Femur (tissue), 1 donor: ENCODE data around the gene MED28.
"Not testable (repeated sequence)": the region's sequence is repeated elsewhere in the genome, so short reads cannot be mapped to it uniquely, and the experiment has no call there.

Experiments
- DNase-seq: peaks from one replicate; pipeline ENCODE4 v3.0.0-alpha.2; 2017

MED28 gene, protein sequence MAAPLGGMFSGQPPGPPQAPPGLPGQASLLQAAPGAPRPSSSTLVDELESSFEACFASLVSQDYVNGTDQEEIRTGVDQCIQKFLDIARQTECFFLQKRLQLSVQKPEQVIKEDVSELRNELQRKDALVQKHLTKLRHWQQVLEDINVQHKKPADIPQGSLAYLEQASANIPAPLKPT

DNA sequence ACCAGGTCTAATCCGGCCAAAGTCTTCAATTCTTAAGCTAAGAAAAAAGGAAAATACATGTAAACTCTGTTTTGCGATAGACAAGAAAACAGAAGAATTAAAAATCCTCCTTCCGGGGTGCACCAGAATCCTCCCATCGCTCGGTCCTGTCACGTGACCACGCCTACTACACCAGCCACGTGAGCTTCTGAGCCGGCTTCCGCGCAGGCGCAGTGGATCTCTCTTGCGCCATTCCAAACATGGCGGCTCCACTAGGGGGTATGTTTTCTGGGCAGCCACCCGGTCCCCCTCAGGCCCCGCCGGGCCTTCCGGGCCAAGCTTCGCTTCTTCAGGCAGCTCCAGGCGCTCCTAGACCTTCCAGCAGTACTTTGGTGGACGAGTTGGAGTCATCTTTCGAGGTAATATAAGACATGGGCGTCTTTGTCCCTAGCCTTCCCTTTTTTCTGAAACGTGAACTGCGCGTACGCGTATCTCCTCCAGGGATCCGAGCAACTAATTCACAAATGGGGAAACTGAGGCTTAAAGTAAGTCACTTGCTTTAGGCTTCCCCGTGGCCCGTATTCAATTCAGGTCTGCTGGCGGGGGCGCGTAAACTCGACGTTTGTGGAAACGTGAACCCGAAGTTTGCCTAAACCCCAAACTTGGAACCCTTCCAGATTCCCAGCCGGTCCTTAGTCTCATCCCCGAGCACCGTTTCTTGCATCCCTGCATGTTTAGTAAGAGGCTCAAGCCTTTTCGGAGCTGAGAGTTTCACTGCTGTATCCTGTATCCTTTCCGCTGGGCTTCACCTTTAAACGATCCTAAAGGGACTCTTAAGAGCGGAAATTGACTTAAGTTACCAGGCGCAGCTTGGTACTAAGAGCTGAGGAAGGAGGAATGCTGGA lies at the start of gene MED28:
Gene MED28, plus strand, starts transcription at position 226 of the 884 bp plus-strand sequence. Its CDS starts 14 bp downstream, at position 240.
- peak; percentile 97 for DNase-seq

DNA sequence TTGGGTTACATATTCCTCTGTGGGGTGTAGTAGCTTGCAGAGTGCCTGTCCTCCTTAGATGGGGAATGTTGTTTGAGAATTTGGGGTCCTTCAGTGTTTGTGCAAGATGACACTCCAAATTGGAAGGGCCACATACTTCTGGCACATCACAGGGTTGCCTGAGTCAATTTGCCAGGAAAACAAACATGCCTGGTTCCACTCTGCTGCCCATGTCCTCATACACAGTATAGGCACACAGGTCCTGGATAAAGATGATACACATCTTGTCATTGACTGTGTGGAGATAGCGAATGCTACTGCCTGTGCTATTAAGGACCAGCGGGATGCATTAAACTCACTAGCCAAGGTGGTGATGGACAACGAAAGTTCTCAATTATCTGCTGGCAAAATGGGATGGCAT lies 48.6 kb upstream of the MED28 start:
- DNase-seq = no peak

DNA sequence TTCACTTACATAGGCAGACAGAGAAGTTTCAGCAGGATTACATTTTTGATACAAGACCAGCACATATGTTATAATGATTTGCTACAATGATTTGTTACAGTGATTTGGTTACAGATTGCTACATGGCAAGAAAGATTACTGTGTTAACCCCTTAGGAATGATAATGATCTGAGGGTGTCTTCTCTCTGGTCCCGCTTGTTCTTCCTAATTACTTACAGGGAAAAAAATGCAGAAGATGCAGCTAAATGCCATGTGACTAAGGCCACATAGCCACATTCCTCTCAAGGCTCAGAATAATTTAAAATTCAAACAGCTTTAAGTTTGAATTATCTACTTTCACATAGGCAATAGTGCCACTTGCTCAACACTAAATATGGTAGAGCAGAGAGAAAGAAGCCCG lies 47.2 kb upstream of the MED28 start:
- DNase-seq = no peak

DNA sequence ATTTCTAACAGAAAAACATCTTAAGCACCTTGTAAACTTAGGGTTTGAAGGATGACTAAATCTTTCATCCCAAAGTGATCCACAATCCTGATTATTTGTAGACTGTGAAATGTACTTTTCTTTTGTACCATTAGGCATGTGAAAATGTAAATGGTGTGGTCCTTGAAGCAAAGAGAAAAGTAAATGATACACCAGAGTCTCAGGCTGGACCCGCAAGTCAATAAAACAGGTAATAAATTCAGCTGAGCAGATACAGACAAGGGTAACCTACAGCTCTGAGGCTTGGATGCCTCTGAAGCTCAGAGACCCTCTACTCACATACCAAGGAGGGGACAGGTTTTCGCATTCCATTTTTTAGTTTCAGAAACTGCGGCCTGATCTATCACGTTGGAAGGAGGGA lies 40.2 kb upstream of the MED28 start:
- no peak for DNase-seq

DNA sequence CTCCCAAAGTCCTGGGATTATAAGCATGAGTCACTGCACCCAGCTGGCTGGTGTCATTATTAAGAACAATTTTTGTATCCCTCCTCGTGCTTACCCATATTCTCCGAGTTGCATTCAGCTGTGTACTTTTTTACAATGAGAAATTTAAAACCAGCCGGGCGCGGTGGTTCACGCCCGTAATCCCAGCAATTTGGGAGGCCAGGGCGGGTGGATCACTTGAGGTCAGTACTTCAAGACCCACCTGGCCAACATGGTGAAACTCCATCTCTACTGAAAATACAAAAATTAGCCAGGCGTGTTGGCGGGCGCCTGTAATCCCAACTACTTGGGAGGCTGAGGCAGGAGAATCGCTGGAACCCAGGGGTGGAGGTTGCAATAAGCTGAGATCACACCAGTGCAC lies 39.3 kb upstream of the MED28 start:
- DNase-seq = not testable (repeated sequence)

DNA sequence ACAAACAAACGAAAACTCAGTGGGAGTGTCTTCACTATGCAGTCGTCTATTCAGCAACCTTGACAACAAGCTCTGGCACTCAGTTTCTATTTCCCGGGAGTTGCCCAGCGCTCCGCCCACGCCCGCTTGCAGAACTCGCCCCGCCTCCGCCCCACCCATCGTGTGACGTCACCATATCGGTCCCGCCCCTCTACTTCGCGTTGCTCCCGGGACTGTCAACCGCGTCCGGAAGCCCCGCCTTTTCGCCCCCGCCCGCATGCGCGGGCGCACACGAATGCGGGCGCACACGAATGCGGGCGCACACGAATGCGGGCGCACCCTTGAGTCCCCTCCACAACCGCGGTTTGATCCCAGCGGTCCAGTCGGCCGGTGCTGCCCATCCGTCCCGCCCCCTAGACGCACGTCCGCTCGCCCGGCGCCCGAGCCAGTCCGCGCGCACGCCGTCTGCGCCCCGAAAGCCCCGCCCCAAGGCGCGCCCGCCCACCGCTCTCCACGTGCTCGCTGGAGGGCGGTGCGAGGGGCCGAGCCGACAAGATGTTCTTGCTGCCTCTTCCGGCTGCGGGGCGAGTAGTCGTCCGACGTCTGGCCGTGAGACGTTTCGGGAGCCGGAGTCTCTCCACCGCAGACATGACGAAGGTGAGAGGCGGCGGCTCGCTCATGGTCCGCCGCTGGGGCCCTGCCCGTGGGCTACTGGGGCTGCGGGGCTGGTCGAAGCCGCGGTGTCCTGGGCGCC lies 37.3 kb upstream of the MED28 start, which contains the start of gene LAP3:
Gene LAP3, plus strand, starts transcription at position 267 of the 733 bp plus-strand sequence. Its CDS starts 268 bp downstream, at position 535.
- DNase-seq = peak; percentile 99

DNA sequence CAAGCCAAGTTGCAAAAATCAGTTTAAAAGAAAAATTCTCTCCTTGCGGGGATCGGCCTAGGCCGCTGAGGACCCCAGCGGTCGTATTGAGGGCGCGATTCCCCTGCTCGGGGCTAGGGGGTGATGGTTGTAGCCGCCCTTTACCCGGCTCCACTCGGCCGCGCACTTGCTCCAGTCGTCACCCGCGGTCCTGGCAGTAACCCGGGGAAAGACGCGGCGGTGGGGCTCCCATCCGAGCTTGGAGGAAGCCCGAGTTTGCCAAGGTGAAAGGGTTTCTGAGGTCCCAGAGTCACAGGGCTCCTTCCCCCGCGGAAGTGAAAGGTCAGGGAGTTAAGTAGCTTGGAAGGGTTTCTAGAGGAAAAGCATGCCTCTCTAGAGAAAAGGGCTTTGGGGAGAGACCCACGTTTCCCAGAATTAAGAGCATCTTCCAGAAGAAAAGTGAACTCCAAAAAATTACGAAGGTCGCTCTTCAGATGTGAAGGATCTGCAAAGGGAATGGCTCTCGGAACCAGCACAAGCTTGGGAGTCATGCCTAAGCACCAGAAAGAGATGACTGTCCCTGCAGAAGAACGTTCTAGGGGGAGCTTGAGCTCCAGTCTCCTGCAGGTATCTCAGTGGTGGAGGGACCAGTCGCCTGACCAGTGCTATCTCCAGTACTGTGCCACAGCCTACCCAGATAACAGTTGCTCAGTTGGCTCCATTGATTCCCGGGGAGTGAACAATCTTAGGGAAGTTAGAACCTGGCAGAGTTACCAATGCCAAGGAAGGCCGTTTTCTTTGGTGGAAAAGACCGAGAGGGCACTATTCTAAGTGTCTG lies 36.6 kb upstream of the MED28 start:
- DNase-seq = peak; percentile 61

DNA sequence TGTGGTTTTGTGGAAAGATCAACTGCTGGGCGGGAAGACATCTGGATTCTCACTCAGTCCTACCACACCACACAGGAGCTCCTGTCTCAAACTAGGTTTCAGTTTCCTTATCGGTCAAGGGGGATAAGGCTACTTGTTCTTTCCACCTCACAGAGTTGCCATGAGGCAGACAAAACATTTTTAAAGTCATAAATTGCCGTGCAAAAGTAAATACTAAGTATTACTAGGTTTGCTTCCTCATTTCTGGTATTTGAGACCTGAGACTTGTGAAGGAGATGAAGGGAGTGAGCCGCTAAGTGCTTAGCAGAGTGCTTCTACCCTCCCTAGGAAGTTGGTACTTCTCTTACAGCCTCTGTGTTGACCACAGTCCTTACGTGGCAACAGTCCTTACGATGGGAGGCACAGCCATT lies 36.0 kb upstream of the MED28 start:
- no peak for DNase-seq

DNA sequence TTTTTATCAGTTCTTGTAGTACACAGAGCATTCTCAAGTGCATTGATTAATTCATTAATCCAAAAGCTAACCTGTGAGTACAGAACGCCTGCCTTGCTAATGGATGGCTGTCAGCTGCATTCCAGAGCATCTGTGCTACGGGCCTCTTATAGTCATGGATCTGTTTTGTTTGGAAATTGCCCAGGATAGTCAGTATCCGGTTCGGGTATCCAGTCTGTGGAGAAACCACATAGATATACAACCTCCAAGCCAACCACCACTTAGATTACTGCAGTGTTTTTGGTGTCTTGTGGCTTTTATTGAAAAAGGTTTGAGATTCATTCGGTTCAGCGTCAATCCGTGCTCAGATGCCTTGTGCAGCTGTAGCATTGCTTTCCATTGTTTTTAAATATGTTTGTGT lies 33.5 kb upstream of the MED28 start:
- DNase-seq = no peak

DNA sequence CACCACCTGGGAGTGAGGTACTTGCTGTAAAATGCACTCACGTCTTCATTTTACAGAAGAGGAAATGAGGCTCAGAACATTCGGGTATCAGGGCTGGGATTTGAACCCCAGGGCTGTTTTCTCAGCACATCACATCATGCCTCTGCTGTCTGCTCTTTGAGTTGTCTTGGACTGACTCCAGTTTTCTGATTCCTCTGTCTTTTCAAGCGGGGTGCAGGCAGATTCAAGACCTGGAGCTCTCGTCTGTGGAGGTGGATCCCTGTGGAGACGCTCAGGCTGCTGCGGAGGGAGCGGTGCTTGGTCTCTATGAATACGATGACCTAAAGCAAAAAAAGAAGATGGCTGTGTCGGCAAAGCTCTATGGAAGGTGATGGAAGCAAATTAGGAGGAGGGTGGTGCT lies 31.2 kb upstream of the MED28 start:
- no peak for DNase-seq

DNA sequence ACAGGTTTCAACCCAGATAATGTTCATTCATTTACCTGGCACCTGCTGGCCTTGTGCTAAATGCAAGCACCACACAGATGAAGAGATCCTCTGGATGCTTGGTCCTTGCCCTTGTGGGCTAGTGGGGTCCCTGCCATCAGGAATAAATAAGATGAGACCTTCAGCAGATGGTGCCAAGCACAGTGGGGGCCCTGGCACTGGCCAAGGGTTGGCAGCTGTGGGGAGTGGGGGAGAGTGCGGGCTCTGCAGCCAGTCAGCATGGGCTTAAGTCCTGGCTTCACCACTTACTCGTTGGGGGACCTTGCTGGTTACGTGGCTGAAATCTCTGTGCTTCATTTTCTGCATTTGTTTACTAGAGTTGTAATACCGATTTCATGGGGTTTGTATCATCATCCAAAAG lies 30.5 kb upstream of the MED28 start:
- DNase-seq = no peak

DNA sequence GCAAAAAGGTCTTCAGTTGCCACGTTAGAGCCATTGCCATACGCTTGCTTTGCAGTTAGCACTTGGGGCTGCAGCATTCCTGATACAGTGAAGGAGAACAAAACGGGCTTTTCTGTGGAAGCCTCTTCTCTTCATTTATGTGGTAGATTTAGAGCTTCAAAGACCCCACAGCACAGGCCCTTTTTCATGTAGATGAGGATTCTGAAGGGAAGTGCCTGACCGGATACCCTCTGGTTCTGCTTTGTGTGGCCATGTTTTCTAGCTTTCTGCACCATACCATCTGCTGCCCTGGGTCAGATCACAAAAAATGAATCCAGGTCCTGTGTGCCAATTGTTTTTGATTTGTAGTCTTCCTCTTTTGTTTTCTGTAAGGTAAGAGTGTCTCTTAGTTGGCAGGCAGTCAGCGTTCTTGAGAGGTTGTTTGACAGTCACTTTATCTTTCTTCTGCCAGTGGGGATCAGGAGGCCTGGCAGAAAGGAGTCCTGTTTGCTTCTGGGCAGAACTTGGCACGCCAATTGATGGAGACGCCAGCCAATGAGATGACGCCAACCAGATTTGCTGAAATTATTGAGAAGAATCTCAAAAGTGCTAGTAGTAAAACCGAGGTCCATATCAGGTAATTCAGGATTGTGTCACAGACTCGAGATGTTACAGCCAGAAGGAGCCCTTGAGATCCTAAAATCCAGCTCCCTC lies 29.8 kb upstream of the MED28 start:
- no peak for DNase-seq

DNA sequence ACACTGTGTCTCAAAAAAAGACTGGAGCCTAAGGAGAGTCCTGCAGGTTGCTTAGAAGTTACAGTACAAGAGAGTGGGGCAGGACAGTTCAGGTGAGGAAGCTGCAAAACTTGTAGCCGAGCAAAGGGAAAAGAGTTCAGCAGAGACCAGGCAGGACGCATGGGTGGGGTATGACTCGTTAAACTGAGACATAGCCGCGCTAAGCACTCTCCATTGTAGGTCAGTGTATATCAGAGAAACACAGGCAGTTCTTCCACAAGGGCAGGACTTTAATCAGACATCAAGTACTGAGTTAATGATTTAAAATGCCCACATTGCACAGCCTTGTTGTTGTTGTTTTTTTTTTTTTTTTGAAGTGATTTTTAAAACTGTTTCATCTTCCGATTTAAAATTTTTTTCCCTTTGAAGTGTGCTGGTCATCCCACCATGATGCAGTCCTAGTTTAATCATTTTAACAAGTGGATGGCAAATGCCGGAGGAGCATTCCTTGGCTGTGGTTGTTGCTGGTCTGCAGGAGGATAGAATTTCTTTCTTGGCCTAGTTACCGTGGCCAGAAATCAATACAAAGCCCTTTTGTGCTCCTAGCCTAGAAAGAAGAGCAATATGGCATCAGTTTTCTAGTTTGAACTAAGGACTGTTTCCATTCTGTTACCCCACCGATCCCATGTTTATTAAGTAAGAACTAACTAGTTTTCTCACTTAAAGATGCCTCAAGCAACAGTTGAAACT lies 27.2 kb upstream of the MED28 start:
- DNase-seq = no peak

DNA sequence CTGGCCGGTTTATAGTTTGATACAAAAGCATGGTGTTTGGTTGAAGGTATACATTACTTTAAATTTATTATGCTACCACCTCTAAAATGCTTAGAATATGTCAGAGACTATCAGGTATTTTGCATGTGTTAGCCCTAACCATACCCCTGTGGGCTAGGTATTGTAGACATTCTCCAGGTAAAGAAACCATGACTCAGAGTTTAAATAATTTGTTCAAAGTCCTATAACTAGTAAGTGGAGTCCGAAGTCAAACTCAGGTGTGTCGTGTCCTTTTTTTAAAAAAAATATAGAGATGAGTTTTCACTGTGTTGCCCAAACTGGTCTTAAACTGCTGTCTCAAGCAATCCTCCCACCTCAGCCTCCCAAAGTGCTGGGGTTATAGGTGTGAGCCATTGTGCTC lies 25.1 kb upstream of the MED28 start:
- no peak for DNase-seq

DNA sequence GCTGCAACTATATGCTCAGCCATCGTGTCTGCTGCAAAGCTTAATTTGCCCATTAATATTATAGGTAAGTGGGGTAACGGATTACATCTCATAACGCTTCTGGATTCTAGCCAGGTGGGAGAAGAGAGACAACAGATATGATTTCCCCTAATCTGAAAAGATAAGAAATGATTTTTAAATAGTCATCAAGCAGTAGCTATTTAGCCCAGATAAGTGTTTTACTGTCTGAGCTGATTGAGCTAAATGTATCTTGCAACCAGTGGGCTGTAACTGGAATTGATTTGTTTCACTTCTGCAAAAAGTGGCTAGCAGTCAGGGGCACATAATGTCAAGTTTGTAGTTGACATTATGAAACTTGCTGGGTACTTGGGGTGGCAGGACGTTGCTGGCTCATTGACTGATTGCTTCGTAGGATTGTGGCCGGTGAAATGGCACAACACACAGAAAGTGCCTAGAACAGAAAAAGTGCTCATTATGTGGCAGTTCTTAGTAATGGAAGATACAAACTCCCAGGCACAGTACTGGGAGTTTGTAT lies 18.9 kb upstream of the MED28 start:
- DNase-seq = no peak

DNA sequence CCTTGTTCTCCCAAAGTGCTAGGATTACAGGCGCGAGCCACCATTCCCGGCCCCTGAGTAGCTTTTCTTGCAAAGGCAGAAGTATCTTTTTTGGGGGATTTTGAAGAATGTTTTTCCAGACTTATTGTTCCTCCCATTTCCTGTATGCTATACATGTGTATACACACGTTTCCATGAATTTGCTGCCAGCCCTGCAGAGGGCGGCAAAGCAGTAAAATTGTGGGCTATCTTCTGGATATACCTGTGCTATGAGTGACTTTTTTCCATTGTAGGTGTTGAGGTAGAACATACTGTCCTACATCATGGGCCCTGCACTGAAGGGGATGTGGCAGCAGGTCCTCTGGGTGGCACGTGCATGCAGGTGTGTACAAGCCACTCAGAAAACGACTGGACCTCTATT lies 16.9 kb upstream of the MED28 start:
- DNase-seq = no peak

DNA sequence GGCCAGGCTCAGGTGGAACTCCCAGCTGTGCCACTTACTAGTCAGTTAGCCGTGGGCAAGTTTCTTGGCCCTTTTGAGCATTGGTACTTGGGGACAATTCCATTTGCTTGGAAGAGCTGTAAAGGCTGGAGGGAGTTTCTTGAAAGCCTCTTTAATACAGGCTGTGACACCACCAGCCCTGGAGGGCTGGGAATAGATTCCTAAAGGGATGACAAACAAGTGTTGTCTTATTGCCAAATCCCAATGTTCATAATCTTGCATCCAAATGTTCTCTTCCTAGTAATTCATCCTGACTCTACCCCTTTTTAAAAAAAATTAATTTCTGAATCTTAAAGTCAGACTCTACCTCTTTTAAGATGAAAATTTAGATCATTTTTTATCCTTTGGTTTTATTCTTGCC lies 14.6 kb upstream of the MED28 start:
- no peak for DNase-seq

DNA sequence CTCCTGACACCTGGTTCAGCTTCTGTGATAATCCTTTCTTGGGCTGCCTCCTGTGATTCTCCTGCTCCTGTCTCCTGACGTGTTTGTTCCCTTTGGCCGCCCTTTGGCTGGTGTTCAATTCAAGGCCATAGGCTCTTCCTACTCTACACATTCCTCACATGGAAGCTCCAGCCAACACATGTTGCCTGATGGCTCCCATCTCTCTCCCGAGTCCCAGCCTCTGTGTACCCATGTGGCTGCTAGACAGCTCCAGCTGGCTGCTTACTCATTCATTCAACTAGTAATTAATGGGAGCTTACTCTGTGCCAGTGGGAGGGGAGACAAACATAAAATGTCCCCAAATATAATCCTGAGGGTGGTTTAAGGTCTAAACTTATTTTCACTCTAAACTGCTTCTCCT lies 9.2 kb upstream of the MED28 start:
- DNase-seq = no peak

DNA sequence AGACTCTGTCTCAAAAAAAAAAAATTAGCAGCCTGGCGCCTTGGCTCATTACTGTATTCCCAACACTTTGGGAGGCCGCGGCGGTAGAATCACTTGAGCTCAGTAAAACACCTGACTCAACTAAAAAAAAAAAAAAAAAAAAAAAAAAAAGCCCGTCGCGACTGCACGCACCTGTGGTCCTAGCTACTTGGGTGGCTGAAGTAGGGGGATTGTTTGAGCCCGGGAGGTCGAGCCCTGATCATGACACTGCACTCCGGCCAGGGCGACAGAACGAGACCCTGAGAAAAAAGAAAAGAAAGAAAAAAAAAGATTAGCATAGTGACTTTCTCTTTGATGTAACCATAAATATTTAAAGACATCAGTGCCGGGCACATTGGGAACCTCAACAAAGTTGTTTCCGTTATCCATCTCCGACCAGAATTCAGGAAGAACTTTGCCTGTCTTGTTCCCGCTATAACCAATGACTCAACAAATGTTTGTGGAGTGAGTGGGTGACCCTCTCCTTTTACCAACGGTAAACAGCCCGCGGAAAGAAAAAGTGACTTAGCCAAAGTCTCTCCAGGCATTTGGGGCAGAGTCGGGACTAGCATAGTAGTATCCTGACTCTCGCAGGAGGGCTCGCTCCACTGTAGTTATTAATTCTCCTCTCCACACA lies 553 bp upstream of the MED28 start:
- no peak for DNase-seq

DNA sequence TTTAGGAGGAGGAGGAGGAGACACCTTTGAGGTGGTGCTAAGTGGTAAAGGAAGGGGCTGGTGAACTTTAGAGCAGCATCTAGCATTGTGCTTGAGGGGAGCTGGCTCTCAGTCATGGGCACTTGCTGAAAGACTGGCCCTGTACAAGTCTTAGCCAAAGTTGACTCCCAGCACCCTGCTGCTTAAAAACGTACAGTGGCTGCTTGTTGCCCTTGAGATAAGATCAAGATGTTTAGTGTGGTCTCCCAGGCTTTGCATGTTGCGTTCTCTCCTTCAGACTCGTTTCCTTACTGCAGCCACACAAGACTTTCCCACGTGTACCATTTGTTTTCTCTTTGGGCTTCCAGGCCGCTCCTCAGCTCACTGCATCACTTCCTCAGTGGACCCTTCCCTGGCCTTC lies 1.8 kb downstream of the MED28 start:
- DNase-seq = no peak

DNA sequence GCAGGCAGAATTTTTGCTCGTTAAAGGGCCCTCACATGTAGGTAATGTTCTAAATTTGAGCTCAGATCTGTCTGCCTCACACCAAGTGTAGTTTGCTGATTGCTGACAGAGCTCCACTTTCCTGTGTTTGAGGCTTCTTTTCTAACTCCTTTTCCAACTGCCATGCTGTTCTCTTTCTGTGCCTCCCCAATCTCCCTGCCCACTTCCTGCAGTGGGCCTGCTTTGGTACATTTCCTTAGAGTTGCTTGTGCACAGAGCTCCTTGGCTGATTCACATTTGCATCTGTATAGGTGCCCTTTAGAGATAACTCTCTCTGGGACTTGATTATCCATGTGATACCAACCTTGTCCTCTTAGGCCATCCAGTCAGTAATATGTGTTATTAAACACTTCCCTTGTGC lies 4.5 kb downstream of the MED28 start:
- DNase-seq = no peak
